CD8-positive, alpha-beta memory T cell (primary cell): ENCODE measurements around the gene AFAP1L1. TPM values are rescaled to one million over a fixed set of nuclear protein-coding genes. Genes with fewer than 3 reads are reported as not detected.
A peak's percentile ranks its signal among the peaks of the same experiment; 100 is the strongest.

ENCODE experiments used
- CTCF ChIA-PET: fragments of 350-600 bp; sonication (Branson Sonifier 250); formaldehyde crosslinking; loops from one replicate; lab custom pipeline; 2021; ENCODE audit warnings: antibody characterized with exemption; lab: Charles Lee
- POLR2A ChIA-PET: fragments of 350-600 bp; sonication (Branson Sonifier 250); formaldehyde crosslinking; loops from one replicate; lab custom pipeline; 2021; ENCODE audit warnings: antibody characterized with exemption; lab: Charles Lee
- DNase-seq, 5 donors: peaks; one replicate each; pipeline versions ENCODE4 v3.0.0 to v3.0.0-alpha.2; 2020 to 2022; ENCODE audit warnings: mixed read lengths in 1 of 5
- H3K27ac ChIP-seq: one replicate; pipeline ENCODE4 v1.7.0; 2013; ENCODE audit warnings: low read depth, mild to moderate bottlenecking, low read length, moderate library complexity
- H3K27me3 ChIP-seq: 2 replicates; pipeline ENCODE4 v1.7.0; 2013; ENCODE audit warnings: low read length, mild to moderate bottlenecking; ENCODE audit not compliant: insufficient read depth, poor library complexity, severe bottlenecking
- H3K36me3 ChIP-seq: 2 replicates; pipeline ENCODE4 v1.7.0; 2013; ENCODE audit warnings: mild to moderate bottlenecking, low read length, moderate library complexity; ENCODE audit not compliant: insufficient read depth
- H3K4me1 ChIP-seq: 2 replicates; pipeline ENCODE4 v1.7.0; 2013; ENCODE audit warnings: mild to moderate bottlenecking, low read length, moderate library complexity; ENCODE audit not compliant: insufficient read depth
- H3K4me3 ChIP-seq: 2 replicates; pipeline ENCODE4 v1.7.0; 2013; ENCODE audit warnings: mild to moderate bottlenecking, low read length
- H3K9me3 ChIP-seq: 2 replicates; pipeline ENCODE4 v1.7.0; 2013; ENCODE audit warnings: mild to moderate bottlenecking, low read length
- H3K27ac Mint-ChIP-seq, 8 donors: one replicate each; pipeline ENCODE4 v1.8.0; 2020 to 2021; ENCODE audit warnings: mixed read lengths in 8 of 8, mild to moderate bottlenecking in 6 of 8, inconsistent platforms in 3 of 8, moderate library complexity in 3 of 8
- H3K27me3 Mint-ChIP-seq, 2 donors: one replicate each; pipeline ENCODE4 v1.8.0; 2020 to 2021; ENCODE audit warnings: mixed read lengths in 2 of 2, mild to moderate bottlenecking in 1 of 2, moderate library complexity in 1 of 2
- H3K36me3 Mint-ChIP-seq, 3 donors: one replicate each; pipeline ENCODE4 v1.8.0; 2020 to 2021; ENCODE audit warnings: mixed read lengths in 3 of 3, inconsistent platforms in 1 of 3, mild to moderate bottlenecking in 1 of 3
- H3K4me1 Mint-ChIP-seq, 3 donors: one replicate each; pipeline ENCODE4 v1.8.0; 2020 to 2021; ENCODE audit warnings: mixed read lengths in 3 of 3, inconsistent platforms in 1 of 3, mild to moderate bottlenecking in 1 of 3
- H3K4me3 Mint-ChIP-seq, 7 donors: one replicate each; pipeline ENCODE4 v1.8.0; 2020 to 2021; ENCODE audit warnings: mixed read lengths in 7 of 7, mild to moderate bottlenecking in 6 of 7, moderate library complexity in 4 of 7, inconsistent platforms in 2 of 7
- H3K9me3 Mint-ChIP-seq, 5 donors: one replicate each; pipeline ENCODE4 v1.8.0; 2020 to 2022; ENCODE audit warnings: mixed read lengths in 5 of 5, mild to moderate bottlenecking in 3 of 5, moderate library complexity in 2 of 5, inconsistent platforms in 1 of 5
- polyA plus RNA-seq: library from polyadenylated mRNA; unstranded; fragments of 300-500 nt; fragmentation: Illumina TruSeq; gene quantifications from one replicate; pipeline ENCODE4 v1.2.3, GENCODE V29; 2021
- total RNA-seq, 2 experiments: library from RNA; stranded (reverse); gene quantifications; one replicate each; pipeline ENCODE4 v1.2.3, GENCODE V29; 2021

AFAP1L1 gene
- total and polyA plus RNA-seq, 3 experiments from 2014 or later, result 0.18 TPM; not detected in 2

DNA sequence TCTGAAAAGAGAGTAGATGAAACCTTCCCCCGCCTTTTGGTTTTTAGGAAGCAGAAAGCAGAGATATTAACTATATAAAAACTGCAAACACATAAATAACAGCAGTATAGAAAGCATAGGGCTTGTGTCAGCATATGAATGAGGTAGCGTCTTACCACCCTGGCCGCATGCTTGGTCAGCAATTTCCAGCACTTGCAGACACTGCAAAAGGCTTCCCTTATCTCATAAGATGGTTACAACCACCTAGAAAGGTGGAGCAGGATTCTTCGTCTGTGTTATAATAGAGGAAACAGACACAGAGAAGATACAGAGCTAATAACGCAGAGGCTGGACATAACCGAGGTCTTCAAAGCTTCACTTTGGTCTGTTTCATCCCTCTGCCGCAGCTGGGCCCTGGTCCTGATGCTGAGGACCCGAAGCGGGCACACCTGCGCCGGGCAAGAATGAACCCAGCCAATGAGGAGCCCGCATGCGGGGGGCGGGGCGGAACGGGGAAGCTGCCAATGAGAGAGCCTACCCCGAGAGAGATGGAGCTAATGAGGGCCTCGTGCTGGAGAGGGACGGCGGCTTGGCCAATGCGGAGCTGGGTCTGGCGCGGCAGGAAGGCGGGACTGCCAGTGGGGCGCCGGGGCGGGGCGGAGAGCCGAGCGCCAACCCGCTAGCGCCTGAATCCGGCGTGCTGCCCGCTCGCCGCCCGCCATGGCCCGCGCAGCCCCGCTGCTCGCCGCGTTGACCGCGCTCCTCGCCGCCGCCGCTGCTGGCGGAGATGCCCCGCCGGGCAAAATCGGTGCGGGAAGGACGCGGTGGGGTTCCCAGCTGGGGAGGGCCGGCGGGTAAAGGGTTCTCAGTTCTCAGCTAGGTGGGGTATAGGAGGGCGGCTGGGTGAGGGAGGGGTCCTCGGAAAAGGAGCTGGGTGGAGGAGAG, 86.0 kb downstream of the AFAP1L1 start, which contains the start of gene PCYOX1L:
Gene PCYOX1L (plus strand): TSS at position 677 of the 924 bp plus-strand sequence. CDS start 23 bp downstream, at position 700.
- H3K9me3 ChIP-seq, result no peaks in the 10 kb centered on the region
- Mint-ChIP-seq H3K9me3 (no peaks in the 10 kb centered on the region), H3K4me3 (peak within 1 kb of the TSS; percentile 89 to 97 (median 92)), H3K4me1 (peaks cover 47 to 67% (median 66%) of the 10 kb centered on the region in 3 donors), H3K27ac (peak within 1 kb of the TSS; percentile 75 to 96 (median 90)), H3K27me3 (peaks cover 0 to 2% of the 10 kb centered on the region in 2 donors), H3K36me3 (peaks cover 9 to 32% (median 10%) of the 10 kb centered on the region in 3 donors)
- H3K27ac ChIP-seq, result peak within 1 kb of the TSS; percentile 66
- ChIA-PET CTCF (interaction anchor here (0.8 to 6.8 kb wide), 8 partner anchors 8 to 207 kb away, joined by 3 to 69 read pairs (median 6); partner anchors contain the start of genes CSNK1A1 and GRPEL2), POLR2A (interaction anchor here (0.7 to 2.6 kb wide), 7 partner anchors 9 to 1343 kb away, joined by 3 to 39 read pairs (median 3); partner anchors contain the start of genes CSNK1A1, GRPEL2 and RBM22)
- H3K4me1 ChIP-seq, result peaks cover 47% of the 10 kb centered on the region
- DNase-seq, result peak; percentile 88 to 96 (median 93)
- peak within 1 kb of the TSS; percentile 81 for H3K4me3 ChIP-seq
- no peaks in the 10 kb centered on the region for H3K27me3 ChIP-seq
- peaks cover 16% of the 10 kb centered on the region for H3K36me3 ChIP-seq

DNA sequence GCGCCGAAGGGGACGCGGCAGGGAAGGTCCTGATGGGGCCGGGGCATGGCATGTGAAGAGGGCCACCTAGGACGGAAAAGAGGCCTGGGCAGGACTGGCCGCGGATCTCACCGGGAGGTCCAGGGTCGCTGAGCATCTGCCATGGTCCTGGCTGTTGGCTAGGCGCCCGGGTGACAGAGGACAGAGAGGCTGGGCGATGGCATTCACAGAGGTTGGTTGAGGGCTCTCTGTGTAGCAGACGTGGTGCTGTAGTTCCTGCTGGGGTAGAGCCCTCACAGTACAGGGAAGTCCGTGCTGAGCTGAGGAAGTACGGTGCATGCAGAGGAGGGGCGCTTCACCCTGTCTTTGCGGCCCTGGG, 86.6 kb downstream of the AFAP1L1 start:
- ChIA-PET CTCF (interaction anchor here (0.8 to 6.8 kb wide), 8 partner anchors 9 to 207 kb away, joined by 3 to 69 read pairs (median 6); partner anchors contain the start of genes CSNK1A1 and GRPEL2), POLR2A (interaction anchor here (0.9 to 2.6 kb wide), 6 partner anchors 8 to 1342 kb away, joined by 3 to 39 read pairs (median 4); partner anchors contain the start of genes CSNK1A1, GRPEL2 and RBM22)
- peaks cover 8 to 33% (median 8%) of the 10 kb centered on the region in 3 donors for H3K36me3 Mint-ChIP-seq
- H3K36me3 ChIP-seq, result peaks cover 12% of the 10 kb centered on the region
- H3K27ac ChIP-seq, result peak overlapping the region; percentile 66
- no peaks in the 10 kb centered on the region for H3K9me3 Mint-ChIP-seq
- H3K9me3 ChIP-seq, result no peaks in the 10 kb centered on the region
- peaks cover 0 to 2% of the 10 kb centered on the region in 2 donors for H3K27me3 Mint-ChIP-seq
- peak overlapping the region; percentile 89 to 97 (median 92) for H3K4me3 Mint-ChIP-seq
- H3K27me3 ChIP-seq, result no peaks in the 10 kb centered on the region
- peaks cover 45 to 65% (median 63%) of the 10 kb centered on the region in 3 donors for H3K4me1 Mint-ChIP-seq
- peak overlapping the region; percentile 81 for H3K4me3 ChIP-seq
- peak overlapping the region; percentile 44 to 96 (median 90) for H3K27ac Mint-ChIP-seq
- peak; percentile 26 to 59 (median 29) for DNase-seq
- H3K4me1 ChIP-seq, result peaks cover 46% of the 10 kb centered on the region

DNA sequence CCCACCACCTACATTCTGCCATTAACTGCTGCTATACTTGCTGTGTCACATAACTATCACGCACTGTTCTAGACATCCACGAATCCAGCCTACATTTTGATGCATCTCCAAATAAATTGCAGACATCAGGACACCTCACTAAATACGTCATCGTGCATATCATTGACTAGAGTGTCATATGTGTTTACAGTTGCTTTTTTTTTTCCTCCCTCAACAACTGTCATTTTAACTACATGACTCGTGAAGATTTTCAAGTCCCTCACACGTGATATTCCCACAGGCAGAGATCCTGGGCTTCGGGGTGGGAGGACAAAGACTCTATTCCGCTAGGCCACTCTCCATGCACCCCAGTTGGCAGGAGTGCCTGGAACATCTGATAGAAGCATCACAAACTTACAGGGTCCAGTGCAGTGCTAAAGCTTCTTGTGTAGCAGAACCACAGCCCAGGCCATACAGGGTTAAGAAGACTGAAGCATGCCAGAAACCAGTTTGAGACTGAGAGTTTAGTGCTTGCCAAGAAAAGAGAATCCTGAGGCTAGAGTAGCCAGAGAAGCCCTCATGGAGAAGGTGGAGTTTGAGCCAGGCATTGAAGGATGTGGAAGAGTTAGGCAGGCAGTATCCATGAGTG, 87.3 kb downstream of the AFAP1L1 start:
- no peak for DNase-seq
- H3K4me3 ChIP-seq, result peak overlapping the region; percentile 81
- Mint-ChIP-seq H3K27ac (peak overlapping the region; percentile 33 to 96 (median 90)), H3K36me3 (peaks cover 6 to 28% (median 8%) of the 10 kb centered on the region in 3 donors), H3K9me3 (no peaks in the 10 kb centered on the region), H3K4me3 (peak overlapping the region; percentile 89 to 97 (median 92)), H3K27me3 (peaks cover 0 to 2% of the 10 kb centered on the region in 2 donors), H3K4me1 (peaks cover 44 to 60% (median 57%) of the 10 kb centered on the region in 3 donors)
- POLR2A ChIA-PET, result interaction anchor here (2.6 kb wide), 1 partner anchor 13 kb away, joined by 39 read pairs; the partner anchor contains the start of gene GRPEL2
- CTCF ChIA-PET, result interaction anchor here (1.5 to 6.8 kb wide), 3 partner anchors 10 to 41 kb away, joined by 3 to 69 read pairs (median 9); no protein-coding TSS in a partner anchor
- no peaks in the 10 kb centered on the region for H3K9me3 ChIP-seq
- peaks cover 42% of the 10 kb centered on the region for H3K4me1 ChIP-seq
- H3K36me3 ChIP-seq, result peaks cover 5% of the 10 kb centered on the region
- no peaks in the 10 kb centered on the region for H3K27me3 ChIP-seq
- H3K27ac ChIP-seq, result no peak overlapping the region

DNA sequence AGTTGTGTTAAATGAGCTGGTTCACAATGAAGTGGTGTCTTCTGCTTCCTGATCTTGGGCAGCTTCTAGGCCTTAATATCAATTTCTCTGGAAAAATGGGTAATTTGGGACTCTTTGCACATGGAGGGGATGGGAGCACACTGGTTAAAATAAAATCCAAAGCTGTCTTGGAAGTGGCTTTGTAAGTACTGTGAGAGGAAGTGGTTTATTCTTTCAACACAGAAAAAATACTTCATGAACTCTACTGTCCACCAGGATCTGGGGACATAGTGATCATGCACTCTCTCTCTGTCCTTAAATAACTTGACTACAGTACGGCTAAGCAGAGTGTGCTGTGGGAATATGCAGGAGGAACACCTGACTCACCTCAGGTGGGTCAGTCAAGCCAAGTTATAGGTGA, 88.6 kb downstream of the AFAP1L1 start:
- CTCF ChIA-PET, result interaction anchor here (1.0 to 6.8 kb wide), 5 partner anchors 8 to 192 kb away, joined by 3 to 69 read pairs (median 3); no protein-coding TSS in a partner anchor
- Mint-ChIP-seq H3K9me3 (no peaks in the 10 kb centered on the region), H3K36me3 (peaks cover 2 to 28% (median 5%) of the 10 kb centered on the region in 3 donors), H3K27me3 (peaks cover 0 to 2% of the 10 kb centered on the region in 2 donors), H3K27ac (peak overlapping the region in 7 of 8 donors; percentile 67 to 93 (median 79)), H3K4me3 (peak overlapping the region; percentile 0 to 53 (median 18)), H3K4me1 (peaks cover 40 to 50% (median 46%) of the 10 kb centered on the region in 3 donors)
- POLR2A ChIA-PET, result interaction anchor here (0.5 kb wide), 1 partner anchor 172 kb away, joined by 3 read pairs; no protein-coding TSS in a partner anchor
- H3K9me3 ChIP-seq, result no peaks in the 10 kb centered on the region
- H3K27ac ChIP-seq, result no peak overlapping the region
- no peaks in the 10 kb centered on the region for H3K36me3 ChIP-seq
- H3K27me3 ChIP-seq, result no peaks in the 10 kb centered on the region
- peaks cover 38% of the 10 kb centered on the region for H3K4me1 ChIP-seq
- H3K4me3 ChIP-seq, result no peak overlapping the region
- DNase-seq, result peak in 1 of 5 donors; percentile 17

DNA sequence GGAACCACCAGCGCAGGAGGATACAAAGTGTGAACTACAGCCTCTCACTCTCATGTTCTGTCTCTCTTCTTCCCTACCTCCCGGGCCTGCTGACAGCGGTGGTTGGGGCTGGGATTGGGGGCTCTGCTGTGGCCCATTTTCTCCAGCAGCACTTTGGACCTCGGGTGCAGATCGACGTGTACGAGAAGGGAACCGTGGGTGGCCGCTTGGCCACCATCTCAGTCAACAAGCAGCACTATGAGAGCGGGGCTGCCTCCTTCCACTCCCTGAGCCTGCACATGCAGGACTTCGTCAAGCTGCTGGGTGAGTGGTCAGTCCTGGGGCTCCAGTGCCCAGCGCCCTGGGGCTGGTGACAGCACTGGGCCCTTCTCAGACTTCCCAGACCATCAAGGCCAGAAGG, 90.9 kb downstream of the AFAP1L1 start:
- CTCF ChIA-PET, result interaction anchor here (1.8 kb wide), 1 partner anchor 9 kb away, joined by 7 read pairs; no protein-coding TSS in a partner anchor

DNA sequence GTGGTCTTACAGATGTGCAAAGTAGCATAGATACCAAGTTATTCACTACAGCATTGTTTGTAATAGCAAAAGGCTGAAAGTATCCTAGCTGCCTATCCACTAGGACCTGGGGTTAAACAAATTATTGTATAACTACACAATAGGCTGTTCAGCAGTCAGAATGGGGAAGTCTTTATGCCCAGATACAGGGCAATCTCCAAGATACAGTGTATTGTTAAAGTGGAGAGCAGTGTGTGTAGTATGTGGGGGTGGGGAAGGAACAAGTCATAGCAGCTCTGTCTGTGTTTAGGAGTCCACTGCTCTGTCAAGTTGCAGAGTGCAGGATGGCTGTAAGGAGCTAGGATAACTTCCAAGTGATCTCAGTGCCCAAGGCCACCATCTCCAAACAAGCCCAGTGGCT, 91.7 kb downstream of the AFAP1L1 start:
- Mint-ChIP-seq H3K27me3 (no peaks in the 10 kb centered on the region), H3K27ac (peak overlapping the region in 2 of 8 donors; percentile 10 to 52), H3K4me1 (peaks cover 30 to 42% (median 41%) of the 10 kb centered on the region in 3 donors), H3K4me3 (no peak overlapping the region), H3K36me3 (peaks cover 0 to 18% (median 1%) of the 10 kb centered on the region in 3 donors), H3K9me3 (no peaks in the 10 kb centered on the region)
- Histone ChIP-seq H3K4me3 (no peak overlapping the region), H3K9me3 (no peaks in the 10 kb centered on the region), H3K27me3 (no peaks in the 10 kb centered on the region), H3K27ac (no peak overlapping the region), H3K36me3 (no peaks in the 10 kb centered on the region), H3K4me1 (peaks cover 33% of the 10 kb centered on the region)
- ChIA-PET POLR2A (no interaction called here), CTCF (interaction anchor here (0.7 to 1.8 kb wide), 2 partner anchors 8 to 49 kb away, joined by 4 to 7 read pairs; no protein-coding TSS in a partner anchor)
- DNase-seq, result no peak

More for the DNA sequence above, 90.9 kb downstream of the AFAP1L1 start:
- Mint-ChIP-seq H3K4me1 (peaks cover 33 to 40% (median 37%) of the 10 kb centered on the region in 3 donors), H3K4me3 (no peak overlapping the region), H3K27me3 (peaks cover 0 to 2% of the 10 kb centered on the region in 2 donors), H3K9me3 (no peaks in the 10 kb centered on the region), H3K27ac (peak overlapping the region in 1 of 8 donors; percentile 52), H3K36me3 (peaks cover 0 to 24% (median 1%) of the 10 kb centered on the region in 3 donors)
- POLR2A ChIA-PET, result no interaction called here
- H3K27me3 ChIP-seq, result no peaks in the 10 kb centered on the region
- H3K9me3 ChIP-seq, result no peaks in the 10 kb centered on the region
- H3K27ac ChIP-seq, result no peak overlapping the region
- peaks cover 32% of the 10 kb centered on the region for H3K4me1 ChIP-seq
- H3K36me3 ChIP-seq, result no peaks in the 10 kb centered on the region
- DNase-seq, result no peak
- no peak overlapping the region for H3K4me3 ChIP-seq

DNA sequence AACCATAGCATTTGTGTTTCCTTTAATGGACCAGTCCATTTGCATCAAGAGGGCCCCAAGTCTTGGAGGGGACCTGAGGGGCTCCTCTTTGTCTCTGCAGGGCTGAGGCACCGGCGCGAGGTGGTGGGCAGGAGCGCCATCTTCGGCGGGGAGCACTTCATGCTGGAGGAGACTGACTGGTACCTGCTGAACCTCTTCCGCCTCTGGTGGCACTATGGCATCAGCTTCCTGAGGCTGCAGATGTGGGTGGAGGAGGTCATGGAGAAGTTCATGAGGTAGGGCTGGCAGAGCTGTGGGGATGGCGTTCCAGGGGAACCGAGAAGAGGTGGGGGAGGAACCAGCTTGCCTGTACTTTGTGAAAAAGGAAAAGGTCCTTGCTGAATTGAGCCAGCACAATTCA, 92.3 kb downstream of the AFAP1L1 start:
- no peak overlapping the region for H3K27ac ChIP-seq
- no peaks in the 10 kb centered on the region for H3K27me3 ChIP-seq
- H3K4me3 ChIP-seq, result no peak overlapping the region
- peaks cover 28% of the 10 kb centered on the region for H3K4me1 ChIP-seq
- no peak overlapping the region for H3K27ac Mint-ChIP-seq
- no peaks in the 10 kb centered on the region for H3K9me3 Mint-ChIP-seq
- H3K36me3 ChIP-seq, result no peaks in the 10 kb centered on the region
- no peak for DNase-seq
- H3K4me1 Mint-ChIP-seq, result peaks cover 26 to 36% (median 36%) of the 10 kb centered on the region in 3 donors
- no peaks in the 10 kb centered on the region for H3K9me3 ChIP-seq
- ChIA-PET POLR2A (no interaction called here), CTCF (interaction anchor here (0.7 to 1.8 kb wide), 2 partner anchors 8 to 50 kb away, joined by 4 to 7 read pairs; no protein-coding TSS in a partner anchor)
- no peak overlapping the region for H3K4me3 Mint-ChIP-seq
- no peaks in the 10 kb centered on the region for H3K27me3 Mint-ChIP-seq
- H3K36me3 Mint-ChIP-seq, result peaks cover 0 to 18% (median 0%) of the 10 kb centered on the region in 3 donors
